Measurements from ENCODE around the gene RNF213. TPM values are rescaled to one million over a fixed set of nuclear protein-coding genes. Genes with fewer than 3 reads are reported as not detected.

RNF213 gene
- total RNA-seq, 1 experiment from 2014 or later = 64.9 TPM

DNA sequence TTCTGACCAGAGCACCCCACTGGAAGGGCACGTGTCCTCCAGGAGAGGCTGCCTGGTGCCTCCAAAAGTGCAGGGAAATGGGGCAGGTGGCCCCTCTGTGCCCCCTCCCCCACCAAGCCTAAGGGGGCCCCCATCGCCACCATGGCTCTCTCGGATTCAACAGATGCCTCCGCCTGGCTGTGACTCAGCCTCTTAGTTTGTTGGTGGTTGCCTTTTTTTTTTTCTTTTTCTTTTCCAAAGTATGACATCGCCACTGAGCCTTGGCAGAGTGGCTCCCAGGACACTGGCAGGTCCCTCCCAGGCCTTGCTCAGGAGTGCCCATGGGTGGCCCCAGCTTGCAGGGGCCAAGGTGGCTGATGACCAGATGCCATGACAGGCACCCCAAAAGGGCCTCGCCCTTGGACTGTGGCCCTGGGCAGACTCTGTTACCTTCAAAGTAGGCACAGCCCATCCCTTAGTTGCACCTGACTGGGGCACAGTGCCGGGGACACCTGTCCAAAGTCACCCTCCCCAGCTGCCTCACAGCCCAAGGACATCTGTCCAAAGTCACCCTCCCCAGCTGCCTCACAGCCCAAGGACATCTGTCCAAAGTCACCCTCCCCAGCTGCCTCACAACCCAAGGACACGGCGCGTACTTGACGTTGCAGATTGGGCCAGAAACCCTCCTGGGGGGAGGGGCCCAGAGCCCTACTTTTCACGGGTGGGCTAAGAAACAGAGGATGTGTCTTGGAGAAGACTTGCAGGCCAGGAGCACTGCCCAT, 186.2 kb downstream of the RNF213 start:
- DNase-seq (ENCODE audit: low read depth) = peak; percentile 12

DNA sequence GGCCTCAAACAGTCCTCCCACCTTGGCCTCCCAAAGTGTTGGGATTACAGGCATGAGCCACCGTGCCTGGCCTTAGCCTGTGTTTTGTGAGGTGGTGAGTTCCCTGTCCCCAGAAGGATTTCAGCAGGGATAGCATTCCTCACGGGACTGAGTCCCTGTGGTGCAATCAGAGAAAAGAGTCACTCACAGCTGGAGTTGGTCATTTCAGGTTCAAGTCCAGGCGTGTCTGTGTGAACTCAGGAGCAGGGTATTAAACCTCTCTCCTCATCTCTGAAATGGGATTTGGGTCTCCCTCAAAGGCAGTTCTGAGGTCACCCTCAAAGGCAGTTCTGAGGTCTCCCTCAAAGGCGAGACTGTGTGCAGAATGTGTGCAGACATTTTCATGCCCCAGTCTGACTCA, 187.1 kb downstream of the RNF213 start:
- DNase-seq (ENCODE audit: low read depth) = no peak

Other genes with a start within 250 kb of the RNF213 start
- gene TBC1D16, start 225.0 kb upstream of the RNF213 start, total RNA-seq (2014; rRNA removed) = 47.5 and 53.6 TPM in 2 replicates
- gene CCDC40, start 224.2 kb upstream of the RNF213 start, total RNA-seq (2014; rRNA removed) = 4.5 and 5.7 TPM in 2 replicates
- 66.7 and 74.8 TPM in 2 replicates for gene GAA, start 159.3 kb upstream of the RNF213 start, total RNA-seq (2014; rRNA removed)
- gene EIF4A3, start 113.7 kb upstream of the RNF213 start, total RNA-seq (2014; rRNA removed) = 113 and 123 TPM in 2 replicates
- gene CARD14, start 90.8 kb upstream of the RNF213 start, total RNA-seq (2014; rRNA removed) = 0.71 TPM in 1 of 2 replicates, not detected in the other
- gene SGSH, start 40.5 kb upstream of the RNF213 start, total RNA-seq (2014; rRNA removed) = 20.4 and 25.0 TPM in 2 replicates
- gene SLC26A11, start 40.4 kb upstream of the RNF213 start, total RNA-seq (2014; rRNA removed) = 9.6 and 9.8 TPM in 2 replicates
- gene ENDOV, start 154.3 kb downstream of the RNF213 start, total RNA-seq (2014; rRNA removed) = 11.5 and 13.7 TPM in 2 replicates
- 0.45 and 0.80 TPM in 2 replicates for gene NPTX1, start 215.8 kb downstream of the RNF213 start, total RNA-seq (2014; rRNA removed)